Mesodermal cell (in vitro differentiated cells): ENCODE results near the gene MYL10.

Source experiments
- H3K27ac ChIP-seq: 2 replicates; pipeline ENCODE4 v1.7.0; 2013; ENCODE audit warnings: mild to moderate bottlenecking, low read depth, low read length, moderate library complexity; ENCODE audit not compliant: severe bottlenecking
- H3K36me3 ChIP-seq: 2 replicates; pipeline ENCODE4 v1.7.1; 2013; ENCODE audit warnings: mild to moderate bottlenecking, low read length, moderate library complexity; ENCODE audit not compliant: control insufficient read depth, insufficient read depth
- H3K4me1 ChIP-seq: one replicate; pipeline ENCODE4 v1.7.1; 2013; ENCODE audit warnings: mild to moderate bottlenecking, low read length; ENCODE audit not compliant: insufficient read depth, control insufficient read depth, poor library complexity, severe bottlenecking
- H3K4me3 ChIP-seq: 2 replicates; pipeline ENCODE4 v1.7.0; 2013; ENCODE audit warnings: low read length, control low read depth, mild to moderate bottlenecking; ENCODE audit not compliant: insufficient read depth, poor library complexity, severe bottlenecking; ENCODE audit errors: extremely low read depth
- H3K9me3 ChIP-seq: 2 replicates; pipeline ENCODE4 v1.7.1; 2013; ENCODE audit warnings: mild to moderate bottlenecking, low read length, moderate library complexity; ENCODE audit not compliant: control insufficient read depth
- WGBS, 2 experiments: methylation state at CpG; one replicate each; pipeline ENCODE4 v1.1.5; 2013; ENCODE audit warnings: missing lambda C conversion rate in 2 of 2; ENCODE audit not compliant: insufficient coverage in 2 of 2; 5-methylcytosine and 5-hydroxymethylcytosine counted together

The MYL10 gene

GRCh38 chr7:101669307-101669706 is 40.2 kb upstream of the MYL10 start:
- WGBS, 2 experiments: 86% methylated on average over 1 of the region's 1 CpG; no CpG with 5 or more reads in 1 of the 2 experiments
- no peak overlapping the region for H3K4me3 ChIP-seq
- no peaks in the 10 kb centered on the region for H3K4me1 ChIP-seq
- no peaks in the 10 kb centered on the region for H3K9me3 ChIP-seq
- no peaks in the 10 kb centered on the region for H3K36me3 ChIP-seq
- no peak overlapping the region for H3K27ac ChIP-seq

- Histone ChIP-seq H3K27ac (no peak overlapping the region), H3K4me3 (no peak overlapping the region), H3K4me1 (no peaks in the 10 kb centered on the region), H3K36me3 (no peaks in the 10 kb centered on the region), H3K9me3 (no peaks in the 10 kb centered on the region)
- WGBS, 2 experiments: 57% methylated on average over 1 of the region's 2 CpGs; no CpG with 5 or more reads in 1 of the 2 experiments
Measured at GRCh38 chr7:101668726-101669125, 39.6 kb upstream of the MYL10 start.

GRCh38 chr7:101667920-101668319 is 38.8 kb upstream of the MYL10 start:
- Histone ChIP-seq H3K27ac (no peak overlapping the region), H3K4me1 (no peaks in the 10 kb centered on the region), H3K9me3 (no peaks in the 10 kb centered on the region), H3K36me3 (no peaks in the 10 kb centered on the region), H3K4me3 (no peak overlapping the region)
- WGBS, 2 experiments: 79 to 93% methylated on average over 2 to 3 of the region's 3 CpGs

- H3K4me3 ChIP-seq: no peak overlapping the region
- H3K4me1 ChIP-seq: no peaks in the 10 kb centered on the region
- H3K27ac ChIP-seq: no peak overlapping the region
- 93 to 100% methylated on average over 1 to 3 of the region's 3 CpGs for WGBS, 2 experiments
- no peaks in the 10 kb centered on the region for H3K36me3 ChIP-seq
- no peaks in the 10 kb centered on the region for H3K9me3 ChIP-seq
Measured at GRCh38 chr7:101667399-101667798, 38.3 kb upstream of the MYL10 start.

GRCh38 chr7:101666741-101667140 is 37.6 kb upstream of the MYL10 start:
- H3K36me3 ChIP-seq: no peaks in the 10 kb centered on the region
- 85 to 100% methylated on average over 2 of the region's 4 CpGs for WGBS, 2 experiments
- no peaks in the 10 kb centered on the region for H3K9me3 ChIP-seq

GRCh38 chr7:101666293-101666692 is 37.2 kb upstream of the MYL10 start:
- H3K4me3 ChIP-seq: no peak overlapping the region
- H3K9me3 ChIP-seq: no peaks in the 10 kb centered on the region
- WGBS, 2 experiments: 90 to 91% methylated on average over 8 of the region's 8 CpGs
- no peaks in the 10 kb centered on the region for H3K4me1 ChIP-seq
- H3K27ac ChIP-seq: no peak overlapping the region
- no peaks in the 10 kb centered on the region for H3K36me3 ChIP-seq

More at GRCh38 chr7:101666741-101667140, 37.6 kb upstream of the MYL10 start:
- no peak overlapping the region for H3K4me3 ChIP-seq
- no peaks in the 10 kb centered on the region for H3K4me1 ChIP-seq
- no peak overlapping the region for H3K27ac ChIP-seq

GRCh38 chr7:101664893-101665471 is 35.9 kb upstream of the MYL10 start:
- H3K36me3 ChIP-seq: no peaks in the 10 kb centered on the region
- H3K27ac ChIP-seq: no peak overlapping the region
- WGBS, 2 experiments: 68 to 73% methylated on average over 4 to 7 of the region's 10 CpGs
- no peaks in the 10 kb centered on the region for H3K4me1 ChIP-seq
- no peaks in the 10 kb centered on the region for H3K9me3 ChIP-seq
- H3K4me3 ChIP-seq: no peak overlapping the region

- H3K36me3 ChIP-seq: no peaks in the 10 kb centered on the region
- no peaks in the 10 kb centered on the region for H3K4me1 ChIP-seq
- no peak overlapping the region for H3K27ac ChIP-seq
- WGBS, 2 experiments: 5 to 20% methylated on average over 5 to 6 of the region's 9 CpGs
- H3K9me3 ChIP-seq: no peaks in the 10 kb centered on the region
- H3K4me3 ChIP-seq: no peak overlapping the region
Measured at GRCh38 chr7:101664436-101664835, 35.3 kb upstream of the MYL10 start.

GRCh38 chr7:101663747-101664146 is 34.7 kb upstream of the MYL10 start:
- no peaks in the 10 kb centered on the region for H3K36me3 ChIP-seq
- H3K27ac ChIP-seq: no peak overlapping the region
- 78 to 100% methylated on average over 2 to 3 of the region's 6 CpGs for WGBS, 2 experiments
- H3K4me1 ChIP-seq: no peaks in the 10 kb centered on the region
- no peak overlapping the region for H3K4me3 ChIP-seq
- no peaks in the 10 kb centered on the region for H3K9me3 ChIP-seq

- Histone ChIP-seq H3K27ac (no peak overlapping the region), H3K4me3 (no peak overlapping the region), H3K36me3 (no peaks in the 10 kb centered on the region), H3K9me3 (no peaks in the 10 kb centered on the region), H3K4me1 (no peaks in the 10 kb centered on the region)
- 94 to 95% methylated on average over 6 to 9 of the region's 9 CpGs for WGBS, 2 experiments
Measured at GRCh38 chr7:101662447-101662998, 33.4 kb upstream of the MYL10 start.

- H3K4me3 ChIP-seq: no peak overlapping the region
- 60% methylated on average over 1 of the region's 2 CpGs; no CpG with 5 or more reads in 1 of the 2 experiments for WGBS, 2 experiments
- no peak overlapping the region for H3K27ac ChIP-seq
- no peaks in the 10 kb centered on the region for H3K4me1 ChIP-seq
- no peaks in the 10 kb centered on the region for H3K36me3 ChIP-seq
- no peaks in the 10 kb centered on the region for H3K9me3 ChIP-seq
Measured at GRCh38 chr7:101659706-101660105, 30.6 kb upstream of the MYL10 start.
